Heart left ventricle (tissue), 16 donors: ENCODE results near the gene PIK3C2B. TPM values are rescaled to one million over a fixed set of nuclear protein-coding genes. Genes with fewer than 3 reads are reported as not detected.

Experiments used
- ATAC-seq, 4 donors: fragments of 200-7000 bp; cut with Tn5 transposase; one replicate each; pipeline ENCODE4 v1.9.1; 2020 to 2022; ENCODE audit warnings: moderate library complexity in 4 of 4, mild to moderate bottlenecking in 3 of 4, moderate number of reproducible peaks in 1 of 4
- DNase-seq, 5 donors: peaks; one replicate each; pipeline ENCODE4 v3.0.0-alpha.2; 2020
- H3K27ac ChIP-seq, 12 donors: fragments of 200-600 bp; sonication (generic) in 4 of 12; one replicate each; pipeline versions ENCODE4 v1.5.0 to v1.8.0; 2016 to 2022; ENCODE audit warnings: mild to moderate bottlenecking in 2 of 12
- H3K27me3 ChIP-seq, 9 donors: fragments of 200-600 bp; sonication (generic) in 2 of 9; one replicate each; pipeline versions ENCODE4 v1.5.1 to v1.8.0; 2016 to 2022; ENCODE audit warnings: mild to moderate bottlenecking in 3 of 9
- H3K36me3 ChIP-seq, 9 donors: fragments of 200-600 bp; sonication (generic) in 2 of 9; one replicate each; pipeline versions ENCODE4 v1.5.0 to v1.8.0; 2018 to 2022; ENCODE audit warnings: mild to moderate bottlenecking in 2 of 9
- H3K4me1 ChIP-seq, 12 donors: fragments of 200-600 bp; sonication (generic) in 4 of 12; one replicate each; pipeline versions ENCODE4 v1.5.0 to v1.8.0; 2016 to 2022; ENCODE audit warnings: mild to moderate bottlenecking in 3 of 12
- H3K4me3 ChIP-seq, 12 donors: fragments of 200-600 bp; sonication (generic) in 4 of 12; one replicate each; pipeline versions ENCODE4 v1.5.0 to v1.8.0; 2017 to 2022; ENCODE audit warnings: mild to moderate bottlenecking in 9 of 12, moderate library complexity in 4 of 12
- H3K9me3 ChIP-seq, 12 donors: fragments of 200-600 bp; sonication (generic) in 4 of 12; one replicate each; pipeline versions ENCODE4 v1.5.0 to v1.8.0; 2016 to 2022; ENCODE audit warnings: mild to moderate bottlenecking in 1 of 12
- CTCF ChIP-seq, 12 donors: fragments of 200-600 bp; sonication (generic) in 4 of 12; IDR thresholded peaks; one replicate each; pipeline versions ENCODE4 v1.5.0 to v1.8.0; 2018 to 2022; ENCODE audit warnings: antibody characterized with exemption in 12 of 12, mild to moderate bottlenecking in 5 of 12
- POLR2A ChIP-seq, 2 donors: fragments of 450-650 bp; IDR thresholded peaks; one replicate each; pipeline ENCODE4 v1.6.1; 2017; ENCODE audit warnings: antibody characterized with exemption in 2 of 2, mild to moderate bottlenecking in 2 of 2, moderate library complexity in 2 of 2
- WGBS, 4 donors: extraction: QIAGEN DNeasy Blood & Tissue Kit in 2 of 4; methylation state at CpG; one replicate each; pipeline versions ENCODE4 v1.1.5 to v1.1.7; 2013 to 2018; 5-methylcytosine and 5-hydroxymethylcytosine counted together
- intact Hi-C, 10 donors: fragments of 100-400 bp; cut with DNase I; formaldehyde crosslinking; loops; one replicate each; pipeline versions ENCODE4 v1.11.1 to v1.14.2; 2022
- polyA plus RNA-seq, 2 donors: library from polyadenylated mRNA; stranded (reverse); fragments of 200-250 nt; gene quantifications; one replicate each; pipeline ENCODE4 v1.2.3, GENCODE V29; 2013
- total RNA-seq, 9 donors: library from RNA; depleted of rRNA in 2 of 9; stranded (reverse); fragments of >200 nt in 2 of 9; fragmentation: NEBNext Ultra II Directional in 3 of 9; extraction: Animal tissue kit (Norgen Biotek cat#: 25700) in 3 of 9; gene quantifications; one replicate each; pipeline versions ENCODE4 v1.1.0 to v1.2.4, GENCODE V29; 2016 to 2023
- donor health status: ischemic (EF 13 %, LVEDD 7.1; RV severe dilation, severe dysfunction).
- donor health status: healthy with polysubstance abuse.
- donor health status: DM: no; HTN: yes; CAD: no.
- donor health status: DM: no; HTN: no; CAD: no.
- donor health status: ischemic (EF 25% LVEDD 6.9; RV normal size, moderate dysfunction).
- donor health status: ischemic (EF 25% LVEDD 5.7; RV mildly dilated, moderate dysfunction).
- donor health status: healthy.
- donor health status: DM: yes; HTN: yes; CAD: no.
- donor health status: ischemic (EF 35%, LVEDD 5.7; RV mildly dilated, moderate dysfunction).
- donor health status: nonischemic (EF 11% LVEDD 7.7; RV severe dilation, severe dysfunction).
- donor health status: DM: yes; HTN: yes; CAD: no.
- donor health status: PGD.
- donor health status: ischemic (EF 29% LVEDD 5.4; RV normal size, mild dysfunction).
- donor health status: nonischemic (EF 23%, LVEDD 6.1; RV moderate dilation, normal function).

PIK3C2B gene
- total and polyA plus RNA-seq, 11 donors: 9.2 to 42.5 (median 16.0) TPM

GRCh38 chr1:204475656-204476432 lies 18.8 kb downstream of the PIK3C2B start:
- no peaks in the 10 kb centered on the region for H3K27me3 ChIP-seq
- TF ChIP-seq CTCF (IDR thresholded peaks at IDR 0.05) (no peak), POLR2A (IDR thresholded peaks at IDR 0.05) (no peak)
- peaks cover 3 to 79% (median 63%) of the 10 kb centered on the region in 12 donors for H3K4me1 ChIP-seq
- no peak overlapping the region for H3K4me3 ChIP-seq
- peak overlapping the region in 8 of 12 donors; percentile 15 to 58 (median 48) for H3K27ac ChIP-seq
- WGBS, 4 donors: 57 to 64% (median 59%) methylated on average over 9 of the region's 9 CpGs
- no peaks in the 10 kb centered on the region for H3K36me3 ChIP-seq
- DNase-seq (peak in 1 of 5 donors; percentile 32), ATAC-seq (peak in 2 of 4 donors; percentile 4 to 9)
- H3K9me3 ChIP-seq: no peaks in the 10 kb centered on the region
- intact Hi-C loops: no loop called here

GRCh38 chr1:204473400-204473965 lies 21.1 kb downstream of the PIK3C2B start:
- Histone ChIP-seq H3K36me3 (peaks cover 0 to 11% (median 0%) of the 10 kb centered on the region in 9 donors), H3K9me3 (no peaks in the 10 kb centered on the region), H3K4me1 (peaks cover 3 to 73% (median 53%) of the 10 kb centered on the region in 12 donors), H3K27me3 (no peaks in the 10 kb centered on the region), H3K27ac (no peak overlapping the region), H3K4me3 (no peak overlapping the region)
- no peak for ATAC-seq
- DNase-seq: no peak
- no peak for TF ChIP-seq POLR2A (IDR thresholded peaks at IDR 0.05)
- no peak for TF ChIP-seq CTCF (IDR thresholded peaks at IDR 0.05)
- 70 to 86% (median 83%) methylated on average over 1 of the region's 1 CpG for WGBS, 4 donors
- intact Hi-C loops: no loop called here

- H3K27ac ChIP-seq: no peak overlapping the region
These were observed 21.9 kb downstream of the PIK3C2B start for GRCh38 chr1:204472660-204473059.

More at GRCh38 chr1:204472660-204473059, 21.9 kb downstream of the PIK3C2B start:
- Histone ChIP-seq H3K4me3 (no peak overlapping the region), H3K27me3 (no peaks in the 10 kb centered on the region), H3K4me1 (peaks cover 6 to 73% (median 52%) of the 10 kb centered on the region in 12 donors), H3K9me3 (no peaks in the 10 kb centered on the region), H3K36me3 (peaks cover 0 to 16% (median 0%) of the 10 kb centered on the region in 9 donors)
- 95 to 98% (median 97%) methylated on average over 2 of the region's 2 CpGs for WGBS, 4 donors
- DNase-seq: no peak
- intact Hi-C loops: no loop called here
- ATAC-seq: no peak
- TF ChIP-seq POLR2A (IDR thresholded peaks at IDR 0.05) (no peak), CTCF (IDR thresholded peaks at IDR 0.05) (no peak)
